Stimulated activated CD4-positive, alpha-beta T cell treated with anti-CD3 and anti-CD28 coated beads, Interleukin-2, amount 100 ng/mL, for 48 hours (primary cell): ENCODE data around the gene OR2AT4.
A peak's percentile ranks its signal among the peaks of the same experiment; 100 is the strongest.
"Not testable (repeated sequence)": the region's sequence is repeated elsewhere in the genome, so short reads cannot be mapped to it uniquely, and the experiment has no call there.

Experiments used
- DNase-seq, 2 donors: peaks; one replicate each; pipeline ENCODE4 v3.0.0-alpha.2; 2020

OR2AT4 gene

GRCh38 chr11:75063741-75064314, 32.8 kb downstream of the OR2AT4 start:
- no peak for DNase-seq

GRCh38 chr11:75059299-75059698, 37.4 kb downstream of the OR2AT4 start:
- no peak for DNase-seq

DNA sequence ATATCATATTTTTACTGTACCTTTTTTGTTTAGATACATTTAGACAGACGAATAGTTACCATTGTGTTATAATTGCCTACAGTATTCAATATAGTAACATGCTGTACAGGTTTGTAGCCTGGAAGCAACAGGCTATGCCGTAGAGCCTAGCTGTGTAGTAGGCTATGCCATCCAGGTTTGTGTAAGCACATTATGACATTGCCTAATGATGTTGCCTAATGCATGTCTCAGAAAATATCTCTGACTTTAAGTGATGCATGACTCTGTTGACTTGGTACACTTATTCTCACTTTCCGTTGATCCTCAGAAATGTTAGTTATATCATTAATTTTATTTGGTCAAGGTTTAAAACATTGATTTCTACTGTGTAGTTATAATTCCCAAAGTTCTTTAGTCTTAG, 39.9 kb downstream of the OR2AT4 start:
- no peak for DNase-seq

GRCh38 chr11:75055511-75055910, 41.2 kb downstream of the OR2AT4 start:
- DNase-seq, result no peak

GRCh38 chr11:75052457-75052856, 44.2 kb downstream of the OR2AT4 start:
- no peak for DNase-seq

DNA sequence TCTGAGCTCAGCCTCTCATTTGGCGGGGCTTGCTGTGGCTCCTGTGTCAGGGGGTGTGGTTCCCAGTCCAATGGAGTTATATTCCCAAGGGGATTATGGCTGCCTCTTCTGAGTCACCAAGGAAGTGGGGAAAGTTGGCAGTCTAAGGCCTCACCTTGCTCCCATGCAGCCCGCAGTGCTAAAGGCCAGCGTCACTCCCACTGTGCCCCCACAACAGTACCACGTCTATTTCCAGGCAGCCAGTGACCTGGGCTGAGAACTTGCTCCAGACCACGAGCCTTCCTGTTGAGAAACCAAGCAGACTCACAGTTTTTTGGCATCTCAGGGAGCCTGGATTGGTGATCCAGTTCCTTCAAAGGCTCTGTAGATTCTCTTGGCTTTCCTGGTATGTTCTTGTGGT, 45.6 kb downstream of the OR2AT4 start:
- DNase-seq, result no peak

DNA sequence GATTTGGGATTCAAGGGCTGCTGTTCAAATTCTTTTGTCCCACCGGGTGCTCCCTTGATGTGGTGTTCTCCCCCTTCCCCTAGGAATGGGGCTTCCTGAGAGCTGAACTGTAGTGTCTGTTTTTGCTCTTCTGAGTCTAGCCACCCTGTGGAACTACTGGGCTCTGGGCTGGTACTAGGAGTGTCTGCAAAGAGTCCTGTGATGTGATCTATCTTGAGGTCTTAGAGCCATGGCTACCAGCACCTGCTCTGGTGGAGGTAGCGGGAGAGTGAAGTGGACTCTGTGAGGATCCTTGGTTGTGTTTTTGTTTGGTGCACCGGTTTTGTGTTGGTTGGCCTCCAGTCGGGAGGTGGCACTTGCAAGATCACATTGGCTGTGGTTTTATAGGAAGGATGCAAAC, 46.2 kb downstream of the OR2AT4 start:
- DNase-seq, result no peak

DNA sequence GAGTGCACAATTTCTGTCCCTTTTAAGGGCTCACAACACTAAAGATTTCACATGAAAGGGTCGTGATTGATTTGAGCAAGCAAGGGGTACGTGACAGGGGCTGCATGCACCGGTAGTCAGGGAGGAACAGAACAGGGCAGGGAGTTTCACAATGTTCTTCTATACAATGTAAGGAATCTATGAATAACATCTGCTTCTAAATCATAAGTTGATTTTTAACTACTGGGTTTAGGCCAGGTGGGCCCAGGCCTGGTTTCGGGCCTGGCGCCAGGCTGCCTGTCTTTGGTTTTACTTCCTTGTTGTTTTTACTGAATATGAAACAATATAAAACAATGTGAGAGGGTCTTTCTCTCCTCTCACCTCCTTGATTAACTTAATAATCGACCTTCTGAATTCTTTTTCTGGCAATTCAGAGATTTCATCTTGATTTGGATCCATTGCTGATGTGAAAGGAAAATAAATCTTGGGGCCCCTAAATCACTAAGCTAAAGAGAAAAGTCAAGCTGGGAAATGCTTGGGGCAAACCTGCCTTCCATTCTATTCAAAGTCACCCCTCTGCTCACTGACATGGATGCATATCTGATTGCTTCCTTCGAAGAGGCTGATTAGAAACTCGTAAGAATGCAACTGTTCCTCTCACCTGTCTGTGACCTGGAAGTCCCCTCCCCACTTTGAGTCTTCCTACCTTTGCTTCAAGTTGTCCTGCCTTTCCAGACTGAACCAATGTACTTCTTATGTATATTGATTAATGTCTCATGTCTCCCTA, 47.0 kb downstream of the OR2AT4 start:
- not testable (repeated sequence) for DNase-seq

GRCh38 chr11:75047191-75047590, 49.5 kb downstream of the OR2AT4 start:
- no peak for DNase-seq

GRCh38 chr11:75046668-75047067, 50.0 kb downstream of the OR2AT4 start:
- DNase-seq, result not testable (repeated sequence)

DNA sequence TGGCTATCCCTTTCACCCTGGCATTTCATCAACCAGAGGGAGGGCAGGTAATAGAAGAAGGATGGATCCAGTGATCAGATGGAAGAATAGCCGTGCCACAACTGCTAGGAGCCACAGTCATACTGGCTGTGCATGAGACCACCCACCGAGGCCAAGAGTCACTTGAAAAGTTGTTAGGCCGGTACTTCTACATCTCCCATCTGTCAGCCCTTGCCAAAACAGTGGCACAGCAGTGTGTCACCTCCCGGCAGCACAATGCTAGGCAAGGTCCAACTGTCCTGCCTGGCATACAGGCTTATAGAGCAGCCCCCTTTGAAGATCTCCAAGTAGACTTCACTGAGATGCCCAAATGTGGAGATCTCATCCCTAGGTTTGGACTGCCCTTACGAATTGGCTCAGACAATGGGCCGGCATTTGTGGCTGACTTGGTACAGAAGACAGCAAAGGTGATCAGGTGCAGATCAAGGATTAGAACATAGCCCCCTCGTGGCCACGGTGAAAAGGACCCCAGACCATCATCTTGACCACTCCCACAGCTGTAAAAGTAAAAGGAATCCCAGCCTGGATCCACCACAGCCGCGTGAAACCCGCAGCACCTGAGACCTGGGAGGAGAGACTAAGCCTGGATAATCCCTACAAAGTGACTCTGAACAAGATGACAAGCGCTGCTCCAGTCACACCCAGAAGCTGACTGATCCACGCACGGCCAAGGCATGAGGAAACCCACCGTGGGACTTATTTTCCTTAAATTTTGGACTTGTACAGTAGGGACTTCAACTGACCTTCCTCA, 52.1 kb downstream of the OR2AT4 start:
- not testable (repeated sequence) for DNase-seq

GRCh38 chr11:75041821-75042220, 54.9 kb downstream of the OR2AT4 start:
- DNase-seq, result not testable (repeated sequence)

DNA sequence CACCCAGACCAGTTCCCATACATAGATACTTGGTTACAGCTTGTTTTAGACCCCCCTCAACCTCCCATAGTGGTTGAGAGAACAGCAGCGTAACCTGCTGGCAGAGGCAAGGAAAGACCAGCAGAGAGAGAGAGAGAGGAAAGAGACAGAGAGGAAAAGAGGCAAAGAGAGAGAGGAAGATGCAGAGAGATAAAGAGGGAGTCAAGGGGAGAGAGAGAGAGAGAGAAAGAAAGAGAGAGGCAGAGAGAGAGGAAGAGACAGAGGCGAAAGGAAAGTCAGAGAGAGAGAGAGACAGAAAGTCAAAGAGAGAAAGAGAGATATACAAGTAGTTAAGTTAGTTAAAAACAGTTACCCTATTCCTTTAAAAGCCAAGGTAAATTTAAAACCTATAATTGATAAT, 55.4 kb downstream of the OR2AT4 start:
- no peak for DNase-seq

DNA sequence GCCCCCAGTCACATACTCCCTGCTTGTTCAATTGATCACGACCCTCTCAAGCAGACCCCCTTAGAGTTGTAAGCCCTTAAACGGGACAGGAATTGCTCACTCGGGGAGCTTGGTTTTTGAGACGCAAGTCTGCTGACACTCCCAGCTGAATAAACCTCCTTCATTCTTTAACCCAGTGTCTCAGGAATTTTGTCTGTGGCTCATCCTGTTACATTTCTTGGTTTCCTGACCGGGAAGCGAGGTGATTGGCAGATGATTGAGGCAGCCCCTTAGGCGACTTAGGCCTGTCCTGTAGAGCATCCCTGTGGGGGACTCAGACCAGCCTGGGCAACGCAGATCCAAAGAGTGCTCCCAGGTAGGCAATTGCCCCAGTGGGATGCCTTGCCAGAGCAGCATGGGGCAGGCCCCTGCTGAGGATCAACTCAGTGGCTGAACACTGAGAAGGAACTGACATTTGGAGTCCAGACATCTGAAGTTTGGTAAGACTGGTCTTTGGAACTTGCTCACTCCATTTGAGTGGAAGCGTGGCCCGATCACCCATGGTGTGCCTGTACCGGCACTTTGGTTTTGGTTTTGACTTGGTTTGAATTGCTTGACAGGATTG, 56.4 kb downstream of the OR2AT4 start:
- DNase-seq, result no peak

GRCh38 chr11:75035911-75036565, 60.6 kb downstream of the OR2AT4 start:
- DNase-seq, result no peak

DNA sequence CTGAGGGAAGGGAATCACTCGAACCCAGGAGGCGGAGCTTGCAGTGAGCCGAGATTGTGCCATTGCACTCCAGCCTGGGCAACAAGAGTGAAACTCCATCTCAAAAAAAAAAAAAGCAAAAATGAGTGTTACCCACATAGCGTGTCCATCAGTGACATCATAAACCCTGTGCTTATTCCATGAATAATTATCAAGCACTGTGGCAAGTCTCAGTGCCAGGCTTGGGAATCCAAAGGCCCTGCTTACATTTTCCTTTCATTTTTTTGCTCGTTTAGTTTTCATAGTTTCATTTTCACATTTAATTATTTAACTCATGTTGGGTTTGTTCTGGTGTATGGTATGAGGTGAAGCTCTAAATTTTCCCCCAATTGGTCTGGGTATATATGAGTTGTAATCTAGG, 61.4 kb downstream of the OR2AT4 start:
- DNase-seq, result no peak

DNA sequence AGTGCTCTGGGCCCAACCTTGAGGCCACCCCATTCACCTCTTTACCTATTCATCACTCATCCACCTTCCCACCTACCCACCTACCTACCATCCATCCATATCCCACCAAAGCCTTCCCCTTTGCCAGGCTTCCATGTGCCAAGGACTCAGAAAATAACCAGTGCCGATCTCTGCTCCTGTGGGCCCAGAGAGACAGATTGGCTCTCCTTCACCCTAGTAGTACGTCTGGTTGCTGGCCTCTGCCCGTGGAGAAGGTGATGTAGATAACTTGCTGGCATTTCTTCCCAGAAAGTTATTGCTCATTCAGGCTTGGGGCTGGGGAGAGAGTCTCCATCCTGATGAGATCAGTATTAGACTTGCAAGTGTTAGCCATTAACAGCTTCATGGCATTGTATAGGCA, 62.8 kb downstream of the OR2AT4 start:
- no peak for DNase-seq

DNA sequence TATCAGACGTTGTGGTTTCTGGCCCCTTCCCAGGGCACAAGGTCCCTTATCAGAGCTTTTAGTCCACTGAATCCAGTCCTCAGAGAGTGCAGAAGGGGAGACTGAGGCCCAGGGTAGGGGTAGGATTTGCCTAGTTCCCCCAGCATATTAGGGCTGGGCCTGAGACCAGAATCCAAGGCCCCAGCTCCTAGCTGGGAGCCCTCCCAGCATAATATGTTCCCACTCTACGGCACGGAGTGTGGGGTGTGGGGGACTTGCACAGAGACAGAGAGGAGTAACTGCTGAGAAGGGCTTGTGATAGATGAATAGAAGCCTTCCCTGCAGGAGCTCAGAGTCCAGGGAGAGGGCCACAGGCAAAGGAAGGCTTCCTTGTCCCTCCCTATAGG, 64.1 kb downstream of the OR2AT4 start:
- DNase-seq, result no peak

DNA sequence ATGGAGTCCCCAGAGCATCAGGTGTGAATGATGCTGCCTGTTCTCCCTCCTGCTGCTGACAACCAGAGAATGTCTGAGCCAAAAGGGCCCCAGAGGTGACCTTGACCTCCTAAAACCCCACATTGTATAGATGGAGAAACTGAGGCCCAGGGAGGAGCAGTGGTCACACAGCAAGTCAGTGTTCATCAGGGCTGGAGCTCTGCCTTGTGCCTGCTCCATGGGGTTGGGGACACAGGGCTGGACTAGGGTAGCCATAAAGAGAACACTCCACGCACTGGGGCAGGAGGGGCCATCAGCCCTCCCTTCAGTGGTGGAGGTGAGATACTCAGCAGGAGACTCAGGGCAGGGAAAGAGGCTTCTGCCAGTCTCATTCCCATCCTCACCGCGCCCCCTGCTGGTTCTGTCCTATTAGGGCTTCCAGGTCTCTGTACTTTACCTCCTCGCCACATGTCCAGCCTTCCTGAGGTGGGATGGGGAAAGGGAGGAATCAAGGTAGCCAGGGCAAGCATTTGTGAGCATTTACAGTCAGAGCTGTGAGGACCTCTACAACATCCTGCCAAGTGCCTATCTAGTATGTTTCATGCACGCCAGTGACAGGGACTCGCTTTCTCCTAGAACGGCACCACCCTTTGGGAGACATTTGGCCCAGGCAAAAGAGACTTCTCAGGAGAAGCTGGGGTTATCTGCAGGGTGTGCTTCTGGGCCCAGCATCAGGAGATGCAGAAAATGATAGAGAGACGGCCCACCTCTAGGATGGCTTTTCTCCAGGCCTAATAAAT, 64.7 kb downstream of the OR2AT4 start:
- DNase-seq, result peak; percentile 71 to 73
